GM19324 (cell line): ENCODE data around the gene WARS2.
"Not testable (repeated sequence)": the region's sequence is repeated elsewhere in the genome, so short reads cannot be mapped to it uniquely, and the experiment has no call there.

Source experiments
- ATAC-seq: cut with Tn5 transposase; IDR thresholded peaks from one replicate; pipeline ENCODE4 v1.9.1; 2021; ENCODE audit warnings: mild to moderate bottlenecking, moderate library complexity; ENCODE audit not compliant: unreplicated experiment, low FRiP score

Gene WARS2

DNA sequence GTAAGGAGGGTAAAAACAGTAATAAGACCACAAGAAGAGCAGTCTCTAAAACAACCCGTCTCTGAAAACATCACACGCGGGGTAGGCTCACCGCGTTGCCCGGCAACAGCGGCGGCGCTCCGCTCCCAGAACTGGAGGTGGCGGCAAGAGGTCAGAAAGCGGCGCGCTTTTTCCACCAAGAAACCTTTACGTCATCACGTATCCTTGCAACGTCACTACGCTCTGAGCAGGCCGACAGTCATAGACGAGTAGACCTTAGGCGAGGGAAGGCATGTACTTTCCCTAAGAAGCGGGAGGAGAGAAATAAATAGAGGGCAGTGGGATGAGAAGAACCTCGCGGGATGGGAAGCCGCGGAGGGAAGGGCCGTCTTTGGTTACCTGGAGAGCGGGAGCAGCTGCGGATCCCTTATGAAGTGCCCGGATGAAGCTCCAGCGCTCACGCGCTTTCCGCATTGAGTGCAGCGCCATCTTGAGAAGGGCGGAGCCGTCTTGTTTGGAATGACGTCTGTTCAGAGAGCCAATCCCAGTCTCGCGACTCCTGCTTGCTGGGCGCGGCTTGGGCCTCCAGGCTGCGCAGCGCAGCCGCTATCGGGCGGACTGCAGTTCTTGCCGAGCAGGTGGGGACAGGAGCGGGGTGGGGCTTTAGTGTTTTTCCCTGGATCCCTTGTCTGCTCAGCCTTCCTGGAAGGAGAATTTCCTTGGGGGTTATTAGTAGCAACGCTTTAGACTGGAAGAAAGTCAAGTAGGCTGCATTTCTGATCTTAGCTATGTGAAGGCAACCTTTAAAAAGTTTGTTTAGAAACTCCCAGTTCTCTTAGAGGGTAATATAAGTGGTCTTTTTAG is at the start of gene WARS2:
Gene WARS2, minus strand, starts transcription at position 477 of the 843 bp plus-strand sequence. Its CDS starts 9 bp downstream, at position 468.
- ATAC-seq: peak; percentile 98

GRCh38 chr1:119188926-119189325 is 48.5 kb upstream of the WARS2 start:
- no peak for ATAC-seq

- no peak for ATAC-seq
Measured at GRCh38 chr1:119187416-119187815, 47.0 kb upstream of the WARS2 start.

DNA sequence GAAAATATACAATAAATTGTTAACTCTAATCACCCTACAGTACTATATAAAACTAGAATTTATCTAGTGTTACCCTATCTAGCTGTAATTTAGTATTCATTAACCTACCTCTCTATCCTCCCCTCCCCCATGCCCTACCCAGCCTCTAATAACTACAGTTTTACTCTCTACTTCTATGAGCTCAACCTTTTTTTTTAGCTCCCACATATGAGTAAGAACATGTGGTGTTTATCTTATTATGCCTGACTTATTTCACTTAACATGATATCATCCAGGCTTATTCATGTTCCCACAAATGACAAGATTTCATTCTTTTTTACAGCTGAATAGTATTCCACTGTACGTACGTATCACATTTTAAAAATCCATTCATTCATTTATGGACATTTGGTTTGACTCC is 46.0 kb upstream of the WARS2 start:
- ATAC-seq: no peak

- ATAC-seq: no peak
Measured at GRCh38 chr1:119184972-119185371, 44.5 kb upstream of the WARS2 start.

- no peak for ATAC-seq
Measured at GRCh38 chr1:119181218-119181617, 40.8 kb upstream of the WARS2 start.

GRCh38 chr1:119179051-119179450 is 38.6 kb upstream of the WARS2 start:
- ATAC-seq: no peak

- not testable (repeated sequence) for ATAC-seq
Measured at GRCh38 chr1:119172927-119173326, 32.5 kb upstream of the WARS2 start.

DNA sequence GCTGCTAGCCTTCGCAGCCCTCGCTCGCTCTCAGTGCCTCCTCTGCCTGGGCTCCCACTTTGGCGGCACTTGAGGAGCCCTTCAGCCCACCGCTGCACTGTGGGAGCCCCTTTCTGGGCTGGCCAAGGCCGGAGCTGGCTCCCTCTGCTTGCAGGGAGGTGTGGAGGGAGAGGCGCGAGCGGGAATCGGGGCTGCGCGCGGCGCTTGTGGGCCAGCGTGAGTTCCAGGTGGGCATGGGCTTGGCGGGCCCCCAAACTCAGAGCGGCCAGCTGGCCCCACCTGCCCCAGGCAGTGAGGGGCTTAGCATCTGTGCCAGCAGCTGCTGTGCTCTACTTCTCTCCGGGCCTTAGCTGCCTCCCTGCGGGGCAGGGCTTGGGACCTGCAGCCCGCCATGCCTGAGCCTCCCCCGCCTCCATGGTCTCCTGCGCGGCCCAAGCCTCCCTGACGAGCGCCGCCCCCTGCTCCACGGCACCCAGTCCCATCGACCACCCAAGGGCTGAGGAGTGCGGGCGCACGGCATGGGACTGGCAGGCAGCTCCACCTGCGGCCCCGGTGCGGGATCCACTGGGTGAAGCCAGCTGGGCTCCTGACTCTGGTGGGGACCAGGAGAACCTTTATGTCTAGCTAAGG is 31.0 kb upstream of the WARS2 start:
- ATAC-seq: not testable (repeated sequence)

DNA sequence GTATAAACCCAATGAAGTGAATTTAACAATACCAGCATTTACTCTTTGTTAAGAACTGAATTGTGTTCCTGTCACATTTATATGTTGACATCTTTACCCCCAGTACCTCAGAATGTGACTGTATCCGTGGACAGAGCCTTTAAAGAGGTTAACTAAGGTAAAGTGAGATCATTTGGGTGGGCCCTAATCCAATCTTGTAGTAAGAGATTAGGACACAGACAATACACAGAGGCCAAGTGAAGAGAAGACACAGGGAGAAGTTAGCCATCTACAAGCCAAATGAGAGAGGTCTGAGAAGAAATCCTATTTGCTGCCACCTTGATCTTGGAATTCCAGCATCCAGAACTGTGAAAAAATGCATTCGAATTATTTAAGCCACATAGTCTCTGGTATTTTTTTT is 22.9 kb upstream of the WARS2 start:
- no peak for ATAC-seq

DNA sequence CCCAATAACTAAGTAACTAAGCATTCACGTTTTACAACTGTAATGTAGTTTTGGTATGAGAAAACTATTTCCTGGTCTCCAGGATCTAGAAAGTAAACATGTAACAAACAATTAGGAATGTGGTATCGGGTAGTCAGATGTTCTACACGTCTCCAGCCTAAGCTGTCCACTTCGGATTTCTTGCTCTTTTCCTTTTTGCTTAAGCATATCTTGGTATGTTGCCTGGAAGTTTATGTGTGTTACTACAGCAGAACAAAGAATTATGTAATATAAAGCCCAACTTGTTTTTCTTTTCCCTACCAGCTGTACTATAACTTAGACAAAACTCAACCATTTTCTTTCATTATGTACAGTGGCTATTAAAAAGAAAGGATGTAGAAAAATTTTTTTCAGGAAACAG is 20.4 kb upstream of the WARS2 start:
- ATAC-seq: no peak

DNA sequence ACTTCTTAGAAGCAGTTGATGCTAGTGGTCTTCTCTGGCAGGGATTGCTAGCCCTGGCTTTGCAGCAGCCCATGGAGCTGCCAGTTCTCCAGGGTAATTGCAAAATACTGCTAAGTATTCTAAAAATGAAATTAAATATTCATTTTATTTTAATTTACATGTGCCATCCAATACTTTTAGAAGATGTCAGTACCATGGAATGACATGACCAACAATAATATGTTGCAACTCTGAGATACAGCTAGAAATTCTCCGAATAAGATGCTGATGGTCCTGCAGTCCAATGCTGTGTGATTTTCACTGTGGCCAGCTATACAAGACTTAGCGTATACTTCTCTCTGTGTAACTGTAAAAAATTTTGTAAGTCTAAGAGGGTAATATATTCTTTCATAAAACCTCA is 20.0 kb upstream of the WARS2 start:
- ATAC-seq: no peak

GRCh38 chr1:119159966-119160365 is 19.5 kb upstream of the WARS2 start:
- ATAC-seq: no peak

- ATAC-seq: no peak
Measured at GRCh38 chr1:119159111-119159510, 18.7 kb upstream of the WARS2 start.

- ATAC-seq: not testable (repeated sequence)
Measured at GRCh38 chr1:119156761-119157160, 16.3 kb upstream of the WARS2 start.

GRCh38 chr1:119155069-119155468 is 14.6 kb upstream of the WARS2 start:
- not testable (repeated sequence) for ATAC-seq

DNA sequence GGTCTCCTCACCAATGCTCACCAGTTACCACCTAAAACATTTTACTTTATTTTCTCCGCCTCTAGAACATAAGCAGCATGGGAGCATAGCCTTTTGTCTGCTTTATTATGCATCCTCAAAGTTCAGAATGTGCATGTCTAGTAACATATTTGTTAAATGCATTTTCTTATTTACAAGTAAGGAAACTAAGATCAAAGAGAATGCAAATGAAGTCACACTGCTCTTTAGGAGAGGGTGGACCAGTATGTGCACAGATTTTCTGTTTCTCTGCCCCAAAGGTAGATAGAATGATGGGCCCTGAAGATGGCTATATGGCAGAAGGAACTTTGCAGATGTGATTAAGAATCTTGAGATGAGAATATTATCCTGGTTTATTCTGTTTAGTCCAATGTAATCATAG is 9.7 kb upstream of the WARS2 start:
- ATAC-seq: no peak

GRCh38 chr1:119147661-119148090 is 7.2 kb upstream of the WARS2 start:
- ATAC-seq: no peak

DNA sequence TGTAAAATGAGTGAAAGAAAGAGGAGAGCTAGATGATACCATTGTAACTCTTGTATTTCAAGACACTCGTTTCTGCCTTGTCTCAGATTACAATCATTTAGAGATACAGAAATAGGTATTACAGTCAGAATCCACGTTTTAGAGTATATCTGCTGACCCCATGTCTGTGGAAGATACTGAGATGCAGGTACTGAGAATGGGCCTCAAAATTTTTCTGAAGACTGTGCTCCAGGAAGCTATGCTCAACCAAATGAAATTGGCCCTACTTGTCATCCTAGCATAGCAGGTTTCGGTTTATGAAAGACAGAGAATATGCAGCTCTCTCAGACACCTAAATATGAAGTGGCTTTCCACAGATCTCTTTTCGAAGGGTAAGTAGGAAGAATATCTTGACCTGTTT is 6.0 kb upstream of the WARS2 start:
- ATAC-seq: no peak

- ATAC-seq: no peak
Measured at GRCh38 chr1:119144813-119145212, 4.4 kb upstream of the WARS2 start.

DNA sequence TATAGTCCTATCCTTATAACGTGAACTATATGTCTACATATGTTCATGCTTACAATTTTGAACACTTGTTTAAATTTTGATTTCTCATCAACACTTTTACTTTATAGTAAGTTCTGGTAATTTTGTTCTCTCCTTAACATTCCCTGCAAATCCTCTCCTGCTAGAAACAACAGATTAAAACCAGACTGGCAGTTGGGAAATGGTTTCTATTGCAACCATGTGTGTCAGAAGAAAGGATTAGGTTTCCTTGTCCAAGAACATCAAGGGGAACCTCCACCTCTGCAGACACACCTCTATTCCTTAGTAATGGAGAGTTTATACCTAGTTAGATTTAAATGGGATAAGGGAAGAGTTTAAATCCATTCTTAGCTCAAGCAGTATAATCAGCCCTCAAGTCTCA is 3.3 kb upstream of the WARS2 start:
- no peak for ATAC-seq

DNA sequence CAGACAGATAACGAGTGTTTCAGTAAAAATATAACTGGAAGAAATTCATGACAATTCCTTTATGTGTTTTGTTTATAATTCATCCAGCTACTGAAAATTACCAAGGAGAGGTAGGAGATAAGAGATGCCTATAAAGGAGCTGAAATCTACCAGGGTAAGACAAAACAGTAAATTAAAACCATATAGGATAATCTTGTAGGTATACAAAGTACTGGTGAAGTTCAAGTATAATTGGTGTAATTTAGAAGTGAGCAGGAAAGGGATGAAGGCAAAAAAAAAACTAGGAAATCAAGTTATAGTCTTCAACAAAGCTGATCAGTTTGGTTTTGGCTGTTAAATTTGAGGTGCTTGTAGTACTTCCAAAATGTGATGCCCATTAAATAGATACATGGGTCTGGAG is 1.2 kb upstream of the WARS2 start:
- ATAC-seq: no peak
